GM18858 (cell line): ENCODE results near the gene GRIPAP1.
A peak's percentile ranks its signal among the peaks of the same experiment; 100 is the strongest.

Experiments used
- ATAC-seq: cut with Tn5 transposase; IDR thresholded peaks from one replicate; pipeline ENCODE4 v1.9.1; 2021; ENCODE audit not compliant: unreplicated experiment

The GRIPAP1 gene

GRCh38 chrX:49002091-49002935, at the start of gene GRIPAP1:
Gene GRIPAP1, minus strand, starts transcription at chrX:49002264. Its CDS starts 35 bp downstream, at chrX:49002229.
- ATAC-seq = peak; percentile 80

GRCh38 chrX:49043987-49044281, 41.9 kb upstream of the GRIPAP1 start:
- ATAC-seq = no peak

GRCh38 chrX:49043220-49043986, 41.3 kb upstream of the GRIPAP1 start, which contains the start of gene TFE3:
Gene TFE3, minus strand, starts transcription at chrX:49043357. Its CDS starts 131 bp downstream, at chrX:49043226.
- peak; percentile 82 for ATAC-seq

GRCh38 chrX:49042581-49043219, 40.6 kb upstream of the GRIPAP1 start:
- ATAC-seq = no peak

GRCh38 chrX:49041744-49042580, 39.9 kb upstream of the GRIPAP1 start:
- ATAC-seq = no peak

GRCh38 chrX:49040376-49040955, 38.4 kb upstream of the GRIPAP1 start:
- ATAC-seq = no peak

- no peak for ATAC-seq
Observed at GRCh38 chrX:49039598-49040375, 37.7 kb upstream of the GRIPAP1 start.

- no peak for ATAC-seq
Observed at GRCh38 chrX:49037883-49038475, 35.9 kb upstream of the GRIPAP1 start.

- no peak for ATAC-seq
Observed at GRCh38 chrX:49030283-49030682, 28.2 kb upstream of the GRIPAP1 start.

- ATAC-seq = no peak
Observed at GRCh38 chrX:49029876-49030275, 27.8 kb upstream of the GRIPAP1 start.

GRCh38 chrX:49019599-49020249, 17.7 kb upstream of the GRIPAP1 start:
- ATAC-seq = no peak

GRCh38 chrX:49019050-49019449, 17.0 kb upstream of the GRIPAP1 start:
- ATAC-seq = no peak

GRCh38 chrX:49003696-49004095, 1.6 kb upstream of the GRIPAP1 start:
- ATAC-seq = no peak

GRCh38 chrX:49001521-49002090, 458 bp downstream of the GRIPAP1 start:
- no peak for ATAC-seq

GRCh38 chrX:49000636-49001035, 1.4 kb downstream of the GRIPAP1 start:
- ATAC-seq = no peak

GRCh38 chrX:48999030-48999429, 3.0 kb downstream of the GRIPAP1 start:
- ATAC-seq = no peak

- ATAC-seq = no peak
Observed at GRCh38 chrX:48998391-48998790, 3.7 kb downstream of the GRIPAP1 start.

GRCh38 chrX:48997865-48998264, 4.2 kb downstream of the GRIPAP1 start:
- ATAC-seq = no peak
